Bone marrow (tissue), 2 donors: ENCODE results near the gene PALLD.

Experiments
- DNase-seq, 2 donors: peaks; one replicate each; lab custom pipeline; 2025; lab: John Stamatoyannopoulos, UW

The PALLD gene

DNA sequence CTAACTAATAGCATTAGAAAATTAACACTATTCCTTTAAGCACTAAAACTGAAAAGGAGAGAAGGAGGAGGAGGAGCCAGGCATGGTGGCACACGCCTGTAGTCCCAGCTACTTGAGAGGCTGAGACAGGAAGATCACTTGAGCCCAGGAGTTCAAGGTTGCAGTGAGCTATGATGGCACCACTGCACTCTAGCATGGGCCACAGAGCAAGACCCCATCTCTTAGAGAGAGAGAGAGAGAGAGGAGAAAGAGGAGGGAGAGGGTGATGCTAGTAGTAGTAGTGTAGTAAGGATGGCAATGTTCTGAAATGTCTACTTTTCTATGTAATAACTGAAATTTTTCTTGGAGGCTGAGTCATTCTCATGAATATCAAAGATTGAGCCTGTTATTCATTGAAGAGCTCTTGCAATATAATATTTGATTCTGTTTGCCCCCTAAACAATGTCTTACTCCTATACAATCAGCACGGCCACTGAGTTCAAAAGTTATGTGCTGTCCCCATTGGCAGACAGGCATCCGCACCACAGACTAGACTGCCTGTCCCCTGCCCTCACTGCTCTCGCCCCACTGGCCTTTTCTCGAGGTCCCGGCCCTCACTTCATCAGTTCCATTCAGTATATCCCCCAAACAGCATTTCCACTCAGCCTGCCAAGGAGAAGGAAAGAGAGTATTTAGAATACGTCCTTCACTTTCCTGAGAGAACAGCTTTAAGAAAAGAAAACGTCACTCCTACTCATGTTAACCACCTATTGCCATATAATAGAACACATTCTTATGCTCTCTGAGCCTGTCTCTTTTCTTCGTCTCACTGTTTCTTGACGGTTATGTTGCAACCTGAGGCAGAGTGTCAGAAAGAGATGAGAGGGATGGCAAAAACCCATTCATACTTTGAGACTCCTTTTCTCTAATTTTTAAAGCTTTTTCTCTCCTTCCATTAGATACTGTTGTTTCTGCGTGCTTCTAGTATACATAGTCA, 238.1 kb downstream of the PALLD start:
- DNase-seq, result no peak

DNA sequence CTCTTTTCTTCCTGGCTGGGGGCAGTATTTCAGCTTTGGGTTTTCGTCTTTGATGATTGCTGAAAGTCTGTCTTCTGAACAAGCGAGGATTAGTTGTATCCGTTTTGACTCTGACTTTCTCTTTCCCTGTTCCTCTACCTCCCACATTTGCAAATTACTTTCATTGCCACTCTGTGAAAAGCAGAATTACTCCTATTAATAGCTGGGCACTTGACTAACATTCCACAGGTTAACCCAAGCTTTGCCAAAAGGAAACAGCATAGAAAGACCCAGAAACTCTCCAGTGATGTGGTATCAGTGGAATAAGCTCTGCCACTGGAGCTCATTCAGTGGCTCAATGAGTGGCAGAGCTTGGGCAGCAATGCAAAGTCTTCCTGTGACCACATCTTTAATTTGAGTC, 238.9 kb downstream of the PALLD start:
- no peak for DNase-seq

DNA sequence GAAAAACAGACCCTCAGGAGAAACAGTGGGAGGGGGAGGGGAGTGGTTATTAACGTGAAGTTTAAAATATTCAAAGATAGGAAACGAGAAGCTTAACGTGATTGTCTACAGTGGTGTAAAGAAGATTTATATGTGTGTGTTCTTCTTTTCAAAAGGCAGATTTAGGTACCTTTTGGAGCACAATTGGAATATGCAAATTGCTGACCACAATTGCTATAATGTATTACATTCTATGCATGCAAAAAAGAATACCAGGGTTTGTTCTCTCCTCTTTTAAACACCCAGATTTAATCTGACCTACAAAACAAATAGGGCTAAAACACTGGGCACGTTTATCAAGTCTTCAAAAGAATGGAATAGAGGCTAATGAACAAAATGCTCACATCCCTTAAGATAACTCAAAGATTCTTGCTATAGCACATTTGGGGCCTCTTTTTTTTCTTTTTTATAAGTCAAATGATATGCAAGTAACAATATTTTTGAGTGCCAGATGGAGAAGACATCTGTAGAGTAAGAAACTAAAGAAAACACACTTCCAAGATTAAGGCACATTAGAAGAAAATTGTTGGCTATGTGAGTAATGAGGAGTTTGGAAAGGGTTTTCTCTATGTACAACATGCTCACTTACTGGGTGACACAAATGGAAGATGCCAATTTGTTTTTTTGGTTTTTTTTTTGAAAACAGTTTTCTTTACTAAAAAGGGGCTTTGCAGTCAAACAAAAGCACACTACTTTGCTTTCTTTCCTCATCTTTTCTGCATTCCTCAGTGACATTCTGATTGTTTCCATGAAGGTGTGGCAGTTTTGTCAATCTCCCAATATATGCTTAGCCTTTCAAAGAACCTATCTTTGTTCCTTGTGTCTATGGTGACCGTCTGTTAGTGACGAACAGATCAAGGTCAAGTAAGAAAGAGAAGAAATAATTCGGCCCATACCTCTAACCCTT, 240.3 kb downstream of the PALLD start:
- no peak for DNase-seq

DNA sequence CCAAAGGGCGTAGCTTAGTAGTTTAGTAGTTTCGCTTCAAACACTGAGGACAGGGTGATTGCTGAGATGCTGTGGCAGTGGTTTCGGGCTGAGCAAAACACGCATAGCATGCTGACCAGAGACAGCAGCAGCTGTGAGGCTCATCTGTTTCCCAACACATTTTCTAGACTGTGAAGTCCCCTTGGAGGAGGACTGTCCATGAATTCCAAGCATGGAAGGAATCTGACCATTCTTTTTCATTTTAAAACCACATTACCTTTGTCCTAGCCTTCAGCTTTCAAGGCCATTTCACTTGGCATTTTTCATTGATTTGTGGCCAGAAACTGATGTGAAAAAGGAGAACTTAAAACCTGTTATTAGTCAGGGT, 240.9 kb downstream of the PALLD start:
- no peak for DNase-seq

DNA sequence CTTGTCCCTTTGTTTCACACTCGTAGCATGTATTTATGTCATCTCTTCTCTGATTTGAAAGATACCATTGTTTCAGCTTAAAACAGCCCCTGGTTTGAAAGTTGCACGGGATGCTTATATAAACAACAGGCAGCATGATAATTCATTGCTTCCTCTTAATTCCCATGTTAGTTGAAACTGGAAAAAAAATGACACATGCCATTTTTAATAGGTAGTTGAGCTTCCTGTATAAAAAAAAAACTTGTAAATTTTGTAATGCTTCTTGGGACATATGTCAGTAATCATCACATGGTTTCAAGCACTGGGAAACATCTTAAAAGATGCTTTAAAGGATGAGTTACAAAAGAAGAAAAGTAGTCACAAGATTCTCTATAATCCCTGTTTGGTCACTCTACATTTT, 243.0 kb downstream of the PALLD start:
- DNase-seq, result no peak

GRCh38 chr4:168740691-168741090, 243.8 kb downstream of the PALLD start:
- DNase-seq, result no peak

GRCh38 chr4:168741281-168742173, 244.7 kb downstream of the PALLD start:
- no peak for DNase-seq

DNA sequence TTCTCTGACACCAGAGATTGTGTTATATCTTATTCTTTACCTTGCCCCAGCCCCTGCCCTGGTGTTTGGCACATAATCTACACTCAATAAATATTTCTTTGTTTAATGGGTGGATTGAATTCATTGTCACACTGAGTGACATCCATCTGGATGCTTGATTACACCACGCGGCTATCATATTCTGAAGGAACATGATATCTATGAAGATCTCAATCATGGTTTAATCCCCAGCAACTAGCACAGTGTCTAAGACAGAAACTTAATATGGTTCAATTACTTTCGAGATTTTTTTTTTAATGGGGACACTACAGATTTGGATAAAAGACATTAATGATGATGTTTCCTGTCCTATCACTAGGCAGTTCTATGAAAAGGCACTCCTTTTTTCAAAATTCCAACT, 246.3 kb downstream of the PALLD start:
- DNase-seq, result no peak

DNA sequence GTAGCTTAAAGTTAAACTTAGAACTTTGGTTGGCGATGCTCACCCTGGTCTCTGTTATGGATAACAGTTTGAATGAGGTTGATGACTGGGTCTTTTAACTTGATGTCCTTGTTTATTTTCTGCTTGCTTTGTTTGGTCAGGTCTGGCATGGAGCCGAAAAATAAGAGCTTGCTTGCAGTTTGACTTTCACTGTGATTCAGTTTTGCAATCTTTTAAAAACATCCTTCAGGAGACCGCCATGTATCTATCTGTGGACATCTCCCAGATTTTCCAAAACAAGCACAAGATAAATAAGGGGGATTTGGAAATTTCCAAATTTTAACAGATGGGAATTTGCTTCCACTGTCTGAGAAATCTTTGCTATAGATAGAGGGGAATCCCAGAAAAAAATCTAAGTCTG, 246.7 kb downstream of the PALLD start:
- DNase-seq, result no peak

- no peak for DNase-seq
These were observed 247.2 kb downstream of the PALLD start for GRCh38 chr4:168744021-168744420.

DNA sequence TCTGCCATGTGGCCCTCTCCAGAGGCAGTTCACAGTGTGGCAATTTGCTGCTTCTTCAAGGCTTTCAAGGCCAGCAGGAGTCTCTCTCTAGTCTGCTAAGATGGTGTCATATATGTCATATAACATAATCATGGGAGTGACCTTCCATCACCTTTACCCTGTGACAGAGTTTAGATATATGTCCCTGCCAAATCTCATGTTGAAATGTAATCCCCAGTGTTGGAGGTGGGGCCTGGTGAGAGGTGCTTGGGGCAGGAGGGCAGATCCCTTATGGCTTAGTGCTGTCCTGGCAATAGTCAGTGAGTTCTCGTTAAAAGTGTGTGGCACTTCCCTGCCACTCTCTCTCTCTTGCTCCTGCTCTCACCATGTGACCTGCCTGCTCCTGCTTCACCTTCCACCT, 252.0 kb downstream of the PALLD start:
- DNase-seq, result no peak

DNA sequence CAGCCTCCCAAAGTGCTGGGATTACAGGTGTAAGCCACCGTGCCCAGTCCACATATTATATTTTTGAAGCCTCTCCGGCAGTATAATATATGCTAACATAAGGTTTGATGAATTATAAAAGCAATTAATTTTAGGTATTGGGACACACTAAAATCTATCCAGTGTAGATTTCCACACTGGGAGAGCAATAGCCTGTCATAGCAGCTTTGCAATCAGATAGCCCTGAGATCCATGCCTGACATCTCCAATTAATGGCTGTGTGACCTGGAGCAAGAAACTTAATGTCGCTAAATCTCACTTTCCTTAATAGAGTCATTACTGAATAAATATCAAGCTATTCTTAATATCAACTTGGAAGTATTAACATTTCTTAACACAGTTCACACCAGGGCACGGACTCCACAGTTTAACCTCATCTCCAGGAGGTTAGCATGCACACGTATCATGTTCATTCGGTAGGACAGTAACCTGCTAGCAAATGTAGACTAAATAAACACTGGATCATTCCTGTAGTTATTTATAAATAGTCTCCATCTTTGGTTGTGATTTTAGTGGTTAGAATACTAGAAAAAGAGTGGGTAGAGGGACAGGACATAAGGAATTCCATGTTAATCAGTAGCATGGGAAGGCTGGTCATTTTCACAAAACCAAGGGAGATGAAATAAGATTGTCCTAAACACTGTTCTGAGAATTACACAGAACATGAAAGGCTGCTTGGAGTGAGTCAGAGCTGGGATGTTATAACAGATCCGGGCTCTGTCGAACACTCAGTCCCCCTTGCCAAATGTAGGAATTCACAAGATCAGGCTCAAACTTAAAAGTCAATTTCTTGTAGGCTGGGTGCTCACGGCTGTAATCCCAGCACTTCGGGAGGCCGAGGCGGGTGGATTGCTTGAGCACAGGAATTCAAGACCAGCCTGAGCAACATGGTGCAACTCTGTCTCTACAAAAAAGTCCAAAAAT, 254.7 kb downstream of the PALLD start:
- DNase-seq, result no peak

DNA sequence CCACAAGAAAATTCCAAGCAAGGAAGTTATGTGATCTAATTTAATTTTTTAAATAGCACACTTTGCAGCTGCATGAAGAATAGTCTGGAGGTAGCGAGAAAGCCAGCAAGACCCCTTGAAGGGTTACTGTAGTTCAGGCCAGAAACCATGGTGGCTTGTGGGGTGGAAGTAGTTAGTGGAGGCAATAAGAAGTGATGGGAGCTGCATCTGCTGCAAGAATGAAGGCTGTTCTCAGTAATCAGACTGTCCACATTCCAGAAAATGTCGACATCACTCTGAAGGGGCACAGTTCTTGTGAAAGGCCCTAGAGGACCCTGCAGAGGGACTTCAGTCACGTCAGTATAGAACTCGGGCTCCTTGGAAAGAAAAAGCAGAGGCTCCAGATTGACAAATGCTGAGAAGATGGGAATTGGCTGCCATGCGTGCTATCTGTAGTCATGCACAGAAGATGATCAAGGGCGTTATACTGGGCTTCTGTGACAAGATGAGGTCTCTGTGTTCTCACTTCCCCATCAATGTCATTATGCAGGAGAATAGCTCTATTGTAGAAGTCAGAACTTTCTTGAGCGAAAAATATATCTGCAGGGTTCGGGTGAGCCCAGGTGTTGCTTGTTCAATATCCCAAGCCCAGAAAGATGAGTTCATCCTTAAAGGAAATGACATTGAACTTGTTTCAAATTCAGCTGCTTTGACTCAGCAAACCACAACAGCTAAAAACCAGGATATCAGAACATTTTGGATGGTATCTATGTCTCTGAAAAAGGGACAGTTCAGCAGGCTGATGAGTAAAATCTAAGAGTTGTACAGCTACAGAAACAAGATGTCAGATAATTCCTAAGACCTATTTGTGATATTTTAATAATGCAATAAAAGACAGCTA, 259.0 kb downstream of the PALLD start:
- DNase-seq, result no peak

GRCh38 chr4:168757500-168757899, 260.6 kb downstream of the PALLD start:
- DNase-seq, result no peak

DNA sequence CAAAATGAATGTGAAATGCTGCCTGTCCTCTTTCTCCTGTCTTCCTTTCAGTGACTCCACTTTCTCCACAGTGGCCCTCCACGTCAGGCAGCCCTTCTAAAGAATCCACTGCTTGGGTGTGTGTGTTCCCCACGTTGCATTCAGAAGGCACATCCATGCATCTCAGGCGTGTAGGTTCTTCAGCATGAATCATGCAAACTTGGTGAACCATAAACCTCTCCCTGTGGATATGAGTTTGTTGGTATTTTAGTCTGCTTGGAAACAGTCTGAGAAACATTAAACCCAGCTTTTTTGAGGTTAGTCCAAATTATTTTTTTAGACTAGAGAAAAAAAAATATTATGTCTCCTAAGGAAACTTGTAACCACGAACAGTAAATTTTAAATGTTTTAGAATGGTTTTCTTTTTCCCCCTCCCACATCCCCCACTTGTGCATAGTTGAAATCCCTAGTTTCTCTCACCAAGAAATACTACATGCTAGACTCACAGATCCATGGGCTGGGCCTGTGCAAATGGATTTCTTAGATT, 261.6 kb downstream of the PALLD start:
- no peak for DNase-seq

DNA sequence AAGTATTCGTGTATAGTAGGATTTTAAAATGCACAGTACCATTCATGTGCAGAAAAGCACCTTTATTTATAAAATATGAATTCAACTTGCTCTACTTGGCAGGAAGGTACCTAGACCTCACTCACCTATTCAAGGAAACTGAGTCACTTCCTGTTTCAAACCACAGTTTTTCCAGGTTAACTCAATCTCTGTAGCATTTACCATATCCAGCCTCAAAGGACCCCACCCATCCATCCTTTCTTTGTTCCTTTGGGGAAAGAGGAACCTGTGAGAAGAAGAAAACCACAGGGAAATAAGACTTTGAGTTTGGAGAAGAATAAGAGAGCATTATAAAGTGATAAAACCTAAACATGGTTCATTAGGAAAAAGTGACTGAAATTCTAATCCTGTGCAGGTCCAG, 262.5 kb downstream of the PALLD start:
- DNase-seq, result no peak

- DNase-seq, result no peak
These were observed 263.2 kb downstream of the PALLD start for GRCh38 chr4:168759959-168760527.

GRCh38 chr4:168761066-168761465, 264.2 kb downstream of the PALLD start:
- no peak for DNase-seq

DNA sequence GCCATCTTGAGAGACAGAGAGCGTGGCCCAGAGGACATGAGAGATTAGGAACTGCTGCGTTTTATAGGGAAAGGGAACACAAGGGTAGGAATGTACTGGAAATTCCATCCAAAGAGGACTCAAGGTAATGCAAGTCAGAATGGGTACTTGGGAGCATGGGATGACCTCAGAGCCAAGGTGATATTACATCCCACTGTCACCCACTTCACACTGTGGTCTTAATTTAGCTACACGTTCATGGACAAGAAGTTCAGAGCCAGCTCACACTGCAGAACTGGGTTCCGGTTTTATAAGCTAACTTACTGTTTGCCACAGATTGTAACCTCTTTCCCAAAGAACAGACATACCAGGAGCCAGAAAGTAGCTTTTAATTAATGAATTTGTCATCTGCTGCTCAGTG, 268.5 kb downstream of the PALLD start:
- DNase-seq, result no peak
